SK-N-SH (cell line): Measurements from ENCODE around the gene RAE1. TPM values are rescaled to one million over a fixed set of nuclear protein-coding genes. Genes with fewer than 3 reads are reported as not detected.

Experiments used
- CTCF ChIA-PET: fragments of 300-600, 350-600 bp; formaldehyde crosslinking; extraction: SDS; loops from one replicate; lab custom pipeline; 2021; lab: Yijun Ruan, JAX
- POLR2A ChIA-PET: fragments of 350-600 bp; sonication (Branson Sonifier 250); formaldehyde crosslinking; extraction: SDS; loops from one replicate; lab custom pipeline; 2020; ENCODE audit warnings: antibody characterized with exemption, inconsistent platforms; lab: Yijun Ruan, JAX
- DNase-seq: peaks from one replicate; pipeline ENCODE4 v3.0.0; 2012
- H2AFZ ChIP-seq: fragments of 200-600 bp; sonication (generic); 2 replicates; pipeline ENCODE4 v1.8.1; 2016; ENCODE audit warnings: antibody characterized with exemption, mild to moderate bottlenecking, low read depth
- H3F3A ChIP-seq: fragments of 200-600 bp; sonication (generic); replicated peaks from 2 replicates; pipeline ENCODE3; 2016; ENCODE audit warnings: antibody characterized with exemption, mild to moderate bottlenecking; ENCODE audit not compliant: insufficient read depth
- H3K27ac ChIP-seq, 2 experiments: fragments of 200-500 bp in 1 of 2; fragments of 200-600 bp in 1 of 2; sonication (Bioruptor generic) in 1 of 2; sonication (generic), shearing (Covaris generic) in 1 of 2; 2 replicates each; pipeline versions ENCODE4 v1.5.1 to v1.6.1; 2014 to 2016; ENCODE audit warnings: low read depth in 2 of 2, inconsistent platforms in 1 of 2, low read length in 1 of 2, mild to moderate bottlenecking in 1 of 2, mixed read lengths in 1 of 2
- H3K27me3 ChIP-seq: fragments of 200-600 bp; sonication (generic), shearing (Covaris generic); 2 replicates; pipeline ENCODE4 v1.6.1; 2016; ENCODE audit warnings: mixed run types; ENCODE audit not compliant: insufficient read depth
- H3K36me3 ChIP-seq, 2 experiments: fragments of 200-500 bp in 1 of 2; fragments of 200-600 bp in 1 of 2; sonication (Bioruptor generic) in 1 of 2; sonication (generic) in 1 of 2; replicated peaks in 1 of 2; 2 replicates each; pipeline versions ENCODE3 to v1.5.1; 2014 to 2016; ENCODE audit warnings: low read length in 1 of 2, mild to moderate bottlenecking in 1 of 2; ENCODE audit not compliant: insufficient read depth in 2 of 2, control insufficient read depth in 1 of 2
- H3K4me1 ChIP-seq, 2 experiments: fragments of 200-500 bp in 1 of 2; fragments of 200-600 bp in 1 of 2; sonication (Bioruptor generic) in 1 of 2; sonication (generic), shearing (Covaris generic) in 1 of 2; 2 replicates each; pipeline versions ENCODE4 v1.5.1 to v1.6.1; 2014 to 2016; ENCODE audit warnings: low read depth in 1 of 2, low read length in 1 of 2, mixed run types in 1 of 2; ENCODE audit not compliant: insufficient read depth in 2 of 2, control insufficient read depth in 1 of 2
- H3K4me2 ChIP-seq: fragments of 200-600 bp; sonication (generic), shearing (Covaris generic); 2 replicates; pipeline ENCODE4 v1.6.1; 2017; ENCODE audit warnings: mixed run types
- H3K4me3 ChIP-seq, 2 experiments: fragments of 200-500 bp in 1 of 2; fragments of 200-600 bp in 1 of 2; sonication (Bioruptor generic) in 1 of 2; sonication (generic), shearing (Covaris generic) in 1 of 2; 2 replicates each; pipeline versions ENCODE4 v1.5.1 to v1.8.1; 2014 to 2016; ENCODE audit warnings: low read depth in 2 of 2, inconsistent platforms in 1 of 2, low read length in 1 of 2, mild to moderate bottlenecking in 1 of 2, mixed read lengths in 1 of 2, moderate library complexity in 1 of 2
- H3K79me2 ChIP-seq: fragments of 200-600 bp; sonication (generic); 2 replicates; pipeline ENCODE4 v1.8.1; 2017; ENCODE audit warnings: mild to moderate bottlenecking; ENCODE audit not compliant: insufficient read depth
- H3K9ac ChIP-seq: fragments of 200-600 bp; sonication (generic); 2 replicates; pipeline ENCODE4 v1.6.1; 2017; ENCODE audit warnings: mixed run types
- H3K9me2 ChIP-seq: fragments of 200-600 bp; sonication (generic); 2 replicates; pipeline ENCODE4 v1.6.1; 2017; ENCODE audit warnings: mixed run types
- H3K9me3 ChIP-seq: fragments of 200-600 bp; sonication (generic); 2 replicates; pipeline ENCODE4 v1.6.1; 2017; ENCODE audit warnings: mixed run types, mild to moderate bottlenecking, moderate library complexity
- H4K20me1 ChIP-seq: fragments of 200-600 bp; sonication (generic); 2 replicates; pipeline ENCODE4 v1.6.1; 2017; ENCODE audit warnings: mild to moderate bottlenecking, mixed run types; ENCODE audit not compliant: insufficient read depth
- CHD2 ChIP-seq: fragments of 150-350 bp; IDR thresholded peaks from 2 replicates; pipeline ENCODE4 v1.6.1; 2018; ENCODE audit warnings: low read length; ENCODE audit not compliant: partially characterized antibody
- ELF1 ChIP-seq: IDR thresholded peaks from 2 replicates; pipeline ENCODE4 v1.4.0; 2012
- FOSL2 ChIP-seq: IDR thresholded peaks from 2 replicates; pipeline ENCODE4 v1.4.0; 2012; ENCODE audit warnings: low read depth, mild to moderate bottlenecking, moderate library complexity, borderline replicate concordance
- FOXJ3 ChIP-seq: sonication (generic); formaldehyde crosslinking; IDR thresholded peaks from 2 replicates; pipeline ENCODE4 v1.5.1; 2020; ENCODE audit warnings: mild to moderate bottlenecking, missing genetic modification reagents
- GABPA ChIP-seq: IDR thresholded peaks from 2 replicates; pipeline ENCODE4 v1.4.0; 2012; ENCODE audit warnings: low read depth, mild to moderate bottlenecking
- GATA2 ChIP-seq: sonication (generic); formaldehyde crosslinking; IDR thresholded peaks from 2 replicates; pipeline ENCODE4 v1.5.0; 2020; ENCODE audit warnings: mild to moderate bottlenecking, missing genetic modification reagents
- JUND ChIP-seq: IDR thresholded peaks from 2 replicates; pipeline ENCODE4 v1.4.0; 2012
- MAX ChIP-seq: IDR thresholded peaks from 2 replicates; pipeline ENCODE4 v1.4.0; 2012; ENCODE audit warnings: low read depth
- MEF2A ChIP-seq: IDR thresholded peaks from 2 replicates; pipeline ENCODE4 v1.4.0; 2012; ENCODE audit warnings: low read depth, borderline replicate concordance
- MXI1 ChIP-seq: IDR thresholded peaks from 2 replicates; pipeline ENCODE4 v1.6.1; 2012; ENCODE audit warnings: mild to moderate bottlenecking, low read depth, low read length, improper control_type of control experiment
- NRF1 ChIP-seq: IDR thresholded peaks from 2 replicates; pipeline ENCODE4 v1.6.1; 2012; ENCODE audit warnings: low read depth, mild to moderate bottlenecking, low read length
- POLR2AphosphoS5 ChIP-seq: IDR thresholded peaks from 2 replicates; pipeline ENCODE4 v1.6.1; 2012; ENCODE audit warnings: low read depth, low read length
- RAD21 ChIP-seq: IDR thresholded peaks from 2 replicates; pipeline ENCODE4 v1.6.1; 2012; ENCODE audit warnings: mild to moderate bottlenecking, low read length
- RCOR1 ChIP-seq: fragments of 150-350 bp; IDR thresholded peaks from 2 replicates; pipeline ENCODE4 v1.6.1; 2017; ENCODE audit warnings: antibody characterized with exemption, low read length
- REST ChIP-seq: IDR thresholded peaks from 2 replicates; pipeline ENCODE4 v1.6.1; 2012; ENCODE audit warnings: mild to moderate bottlenecking, low read depth, low read length, moderate library complexity
- RFX5 ChIP-seq: IDR thresholded peaks from 2 replicates; pipeline ENCODE4 v1.6.1; 2012; ENCODE audit warnings: mild to moderate bottlenecking, improper control_type of control experiment, low read length
- RXRA ChIP-seq: IDR thresholded peaks from 2 replicates; pipeline ENCODE4 v1.4.0; 2012; ENCODE audit warnings: low read depth, mild to moderate bottlenecking, borderline replicate concordance
- SIN3A ChIP-seq: IDR thresholded peaks from 2 replicates; pipeline ENCODE4 v1.6.1; 2012; ENCODE audit warnings: low read depth, mild to moderate bottlenecking, low read length, moderate library complexity, borderline replicate concordance
- TCF12 ChIP-seq: IDR thresholded peaks from 2 replicates; pipeline ENCODE4 v1.4.0; 2012
- USF1 ChIP-seq: IDR thresholded peaks from 2 replicates; pipeline ENCODE4 v1.4.0; 2012; ENCODE audit warnings: low read depth, borderline replicate concordance
- YY1 ChIP-seq: IDR thresholded peaks from 2 replicates; pipeline ENCODE4 v1.4.0; 2012; ENCODE audit warnings: low read depth, mild to moderate bottlenecking
- WGBS: methylation state at CpG from one replicate; pipeline ENCODE4 v1.1.6; 2017; ENCODE audit warnings: low lambda C conversion rate; 5-methylcytosine and 5-hydroxymethylcytosine counted together
- polyA plus RNA-seq, 3 experiments: library from polyadenylated mRNA; depleted of rRNA; stranded (reverse); fragments of >200 nt; gene quantifications; 2 replicates each; pipeline ENCODE4 v1.2.3, GENCODE V29; 2012
- TF ChIP-seq, protein P1 (sequence below): IDR thresholded peaks from 2 replicates; pipeline ENCODE4; 2012

Gene RAE1
- 57.5 and 82.4 TPM in 2 replicates for polyA plus RNA-seq (2012; rRNA removed)
- 69.1 and 85.4 TPM in 2 replicates for polyA plus RNA-seq (2012; cell fraction: cytosol; rRNA removed)
- polyA plus RNA-seq (2012; cell fraction: nucleus; rRNA removed): 94.1 and 101 TPM in 2 replicates

DNA sequence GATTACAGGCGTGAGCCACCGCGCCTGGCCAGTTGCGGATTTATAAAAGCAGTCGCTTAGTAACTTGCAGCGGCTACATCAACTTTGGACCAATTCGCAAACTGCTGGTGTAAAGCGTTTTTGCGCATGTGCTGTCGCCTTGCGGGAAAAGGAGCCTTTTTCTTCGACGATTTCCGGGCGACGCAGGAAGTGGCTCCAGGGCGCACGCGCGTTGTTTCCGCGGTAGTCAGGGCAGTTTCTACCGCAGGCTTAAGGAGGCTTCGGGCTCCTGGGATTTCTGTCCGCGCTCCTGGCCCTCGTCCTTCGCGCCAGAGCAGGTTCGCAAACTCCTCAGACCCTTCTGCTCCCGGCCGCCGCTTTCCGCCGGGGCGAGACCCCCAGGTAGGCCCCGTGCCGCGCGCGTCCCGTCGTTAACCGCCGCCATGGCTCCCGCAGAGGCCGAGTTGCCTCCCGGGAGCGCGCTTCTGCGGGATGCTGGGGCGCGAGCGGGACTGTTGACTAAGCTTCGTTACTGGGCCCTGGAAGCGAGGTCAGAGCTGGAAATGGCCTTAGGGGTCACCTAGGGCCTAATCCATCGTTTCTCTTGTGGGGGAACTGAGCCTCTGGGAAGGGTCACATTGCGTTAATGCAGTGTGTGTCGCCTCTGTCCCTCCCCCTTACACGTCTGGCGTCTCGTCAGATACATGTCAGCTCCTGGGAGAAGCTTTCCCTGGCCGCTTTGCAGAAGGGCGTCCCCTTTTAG lies at the start of gene RAE1:
Gene RAE1 (plus strand): TSS at position 214 of the 742 bp plus-strand sequence. CDS start 2,784 bp downstream, outside the sequence.
- Histone ChIP-seq H4K20me1 (peaks cover 11% of the 10 kb centered on the region), H3K9ac (peak within 1 kb of the TSS; percentile 96), H3K27ac (peak within 1 kb of the TSS; percentile 84 to 87), H3F3A (peaks cover 17% of the 10 kb centered on the region), H2AFZ (peak within 1 kb of the TSS; percentile 71), H3K9me3 (no peaks in the 10 kb centered on the region), H3K4me3 (peak within 1 kb of the TSS; percentile 90 to 100), H3K9me2 (no peaks in the 10 kb centered on the region), H3K79me2 (peaks cover 49% of the 10 kb centered on the region), H3K36me3 (peaks cover 0 to 27% of the 10 kb centered on the region in 2 experiments), H3K4me1 (peaks cover 0 to 13% of the 10 kb centered on the region in 2 experiments; a peak in 2 of 4 replicates), H3K4me2 (peak within 1 kb of the TSS; percentile 87)
- CTCF ChIA-PET: interaction anchor here (1.0 to 1.7 kb wide), 4 partner anchors 19 to 800 kb away, joined by 3 to 4 read pairs (median 3); no protein-coding TSS in a partner anchor
- WGBS: 0% methylated on average over 14 of the region's 64 CpGs
- POLR2A ChIA-PET: no interaction called here
- peak; percentile 88 for DNase-seq
- TF ChIP-seq RCOR1 (no peak), RXRA (no peak), ELF1 (peak; percentile 58), RAD21 (no peak), TCF12 (no peak), MAX (peak; percentile 88), REST (no peak), FOXJ3 (CRISPR knock-in tag) (no peak), POLR2AphosphoS5 (peak; percentile 74), YY1 (peak; percentile 85), MXI1 (0 out of 2 replicates have a peak, but pooled peaks have one; percentile 16), USF1 (no peak), CHD2 (peak; percentile 47), JUND (no peak), GABPA (peak; percentile 91), MEF2A (no peak), SIN3A (no peak), GATA2 (CRISPR knock-in tag) (no peak), FOSL2 (no peak), NRF1 (peak; percentile 73), RFX5 (no peak)
- TF ChIP-seq, protein P1, sequence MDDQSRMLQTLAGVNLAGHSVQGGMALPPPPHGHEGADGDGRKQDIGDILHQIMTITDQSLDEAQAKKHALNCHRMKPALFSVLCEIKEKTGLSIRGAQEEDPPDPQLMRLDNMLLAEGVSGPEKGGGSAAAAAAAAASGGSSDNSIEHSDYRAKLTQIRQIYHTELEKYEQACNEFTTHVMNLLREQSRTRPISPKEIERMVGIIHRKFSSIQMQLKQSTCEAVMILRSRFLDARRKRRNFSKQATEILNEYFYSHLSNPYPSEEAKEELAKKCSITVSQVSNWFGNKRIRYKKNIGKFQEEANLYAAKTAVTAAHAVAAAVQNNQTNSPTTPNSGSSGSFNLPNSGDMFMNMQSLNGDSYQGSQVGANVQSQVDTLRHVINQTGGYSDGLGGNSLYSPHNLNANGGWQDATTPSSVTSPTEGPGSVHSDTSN: no peak
- TF ChIP-seq, all 33 proteins: peak for 8
- H3K27me3 ChIP-seq: no peaks in the 10 kb centered on the region
